ENCODE measurements around the gene GLT1D1.

Gene GLT1D1

DNA sequence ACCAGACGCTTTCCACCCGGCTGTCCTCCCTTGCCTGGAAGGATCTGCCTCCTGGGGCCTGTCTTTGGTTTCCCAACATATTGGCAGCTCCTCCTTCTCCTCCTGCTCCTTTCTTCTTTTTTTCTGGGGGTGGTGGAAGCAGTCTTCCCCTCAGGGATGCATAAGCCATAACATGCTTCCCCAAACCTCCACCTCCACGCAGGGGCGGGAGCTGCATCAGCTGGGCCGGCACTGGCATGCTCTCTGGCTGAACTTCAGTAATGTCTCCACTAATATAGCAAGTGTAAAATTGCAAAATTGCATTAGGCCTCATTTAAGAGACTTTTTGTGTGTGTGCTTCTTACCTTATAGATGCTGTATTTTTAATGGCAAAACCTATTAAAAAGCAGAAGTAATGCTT lies 58.6 kb downstream of the GLT1D1 start:
- no peak for DNase-seq (ENCODE audit: low read depth in 2 of 2, low spot score in 1 of 2)

DNA sequence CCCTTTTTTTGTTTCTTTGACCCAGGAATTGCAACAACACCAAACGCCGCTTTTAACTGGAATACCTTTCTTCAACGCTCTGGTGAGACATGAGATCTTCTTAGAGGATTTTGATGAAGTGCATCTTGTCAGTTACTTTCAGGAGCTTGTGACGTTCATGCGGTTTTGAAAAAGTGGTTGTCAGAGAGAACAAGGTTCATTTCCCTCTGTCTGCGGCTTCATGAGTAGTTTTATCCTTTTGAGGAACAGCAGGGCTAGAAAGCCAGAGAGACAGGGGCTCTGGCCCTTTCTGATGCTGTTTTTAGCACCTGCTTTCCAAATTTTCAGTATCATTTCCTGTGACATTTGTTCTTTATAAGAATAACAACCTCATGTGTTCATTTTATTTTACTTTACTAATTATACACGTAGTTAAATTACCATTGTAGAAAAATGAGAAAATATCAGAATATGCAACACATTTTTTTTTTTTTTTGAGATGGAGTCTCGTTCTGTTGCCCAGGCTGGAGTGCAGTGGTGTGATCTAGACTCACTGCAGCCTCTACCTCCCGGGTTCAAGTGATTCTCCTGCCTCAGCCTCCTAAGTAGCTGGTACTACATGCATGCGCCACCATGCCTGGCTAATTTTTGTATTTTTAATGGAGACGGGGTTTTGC lies 61.8 kb downstream of the GLT1D1 start:
- DNase-seq (ENCODE audit: low read depth in 2 of 2, low spot score in 1 of 2): no peak

DNA sequence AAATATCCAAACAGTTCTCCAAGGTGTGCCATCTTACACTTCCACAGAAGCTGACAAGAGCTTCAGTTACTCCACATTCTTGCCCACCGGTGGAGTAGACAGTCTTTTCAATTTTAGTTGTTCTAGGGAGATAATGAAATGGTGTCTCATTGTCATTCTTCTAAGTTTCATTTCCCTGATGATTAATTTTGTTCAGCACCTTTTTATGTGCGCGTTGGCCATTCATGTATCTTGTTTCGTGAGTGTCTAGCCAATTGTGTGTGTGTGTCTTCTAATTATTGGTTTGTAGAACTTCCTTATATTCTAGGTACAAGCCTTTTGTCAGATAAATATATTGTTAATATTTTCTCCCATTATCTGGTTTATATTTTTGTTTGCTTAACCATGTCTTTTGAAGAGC lies 63.1 kb downstream of the GLT1D1 start:
- DNase-seq (ENCODE audit: low read depth in 2 of 2, low spot score in 1 of 2): no peak

DNA sequence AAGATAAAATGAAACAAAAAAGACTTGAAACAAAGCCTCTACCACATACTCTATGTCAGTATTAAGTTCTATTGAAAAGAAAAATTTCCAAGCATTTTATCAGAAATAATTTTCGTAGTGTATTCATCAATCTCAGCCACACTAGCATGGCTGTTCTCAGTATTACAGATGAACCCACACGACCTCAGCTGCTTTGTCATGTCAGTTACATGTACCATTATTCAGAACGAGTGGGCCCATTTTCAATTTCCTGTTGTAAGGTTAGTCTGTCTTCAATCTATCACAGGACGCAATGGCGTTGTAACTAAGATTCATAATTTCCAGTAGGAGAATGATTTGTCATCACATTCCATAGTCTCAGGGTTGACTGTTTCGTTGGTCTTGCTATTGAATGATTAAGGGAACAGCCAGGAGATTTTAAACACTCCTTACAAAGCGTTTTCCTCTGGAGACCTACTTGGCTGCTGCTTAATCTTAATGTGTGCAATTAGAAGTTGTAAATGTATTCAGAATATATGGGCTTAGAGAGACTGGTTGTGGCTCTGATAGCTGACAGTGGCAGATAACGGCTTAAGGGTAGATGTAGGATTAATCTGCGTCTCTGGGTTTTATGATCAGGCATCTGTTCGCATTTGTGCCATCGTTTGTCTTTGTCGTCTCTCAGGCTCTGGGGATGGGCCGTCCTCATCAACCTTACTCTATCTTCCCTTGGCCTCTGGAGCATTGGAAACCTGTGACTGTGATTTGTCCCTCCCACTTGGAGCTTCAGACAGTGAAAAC lies 65.4 kb downstream of the GLT1D1 start:
- no peak for DNase-seq (ENCODE audit: low read depth in 2 of 2, low spot score in 1 of 2)

DNA sequence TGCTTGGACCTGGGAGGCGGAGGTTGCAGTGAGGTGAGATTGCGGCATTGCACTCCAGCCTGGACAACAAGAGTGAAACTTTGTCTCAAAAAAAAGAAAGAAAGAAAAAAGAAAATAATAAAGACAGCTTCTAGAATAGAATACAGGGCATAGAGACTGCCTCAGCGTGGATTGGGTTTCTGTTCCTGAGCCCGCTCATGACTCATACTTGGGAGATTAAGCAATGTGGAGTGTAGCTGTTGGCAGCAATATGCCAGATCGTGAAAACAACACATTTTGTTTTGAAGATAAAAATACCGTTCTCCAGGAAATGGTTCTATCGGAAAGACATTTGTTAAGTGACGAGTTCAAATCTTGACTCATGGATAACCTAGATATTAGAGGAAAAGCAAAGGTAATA lies 67.2 kb downstream of the GLT1D1 start:
- DNase-seq (ENCODE audit: low read depth in 2 of 2, low spot score in 1 of 2): no peak

DNA sequence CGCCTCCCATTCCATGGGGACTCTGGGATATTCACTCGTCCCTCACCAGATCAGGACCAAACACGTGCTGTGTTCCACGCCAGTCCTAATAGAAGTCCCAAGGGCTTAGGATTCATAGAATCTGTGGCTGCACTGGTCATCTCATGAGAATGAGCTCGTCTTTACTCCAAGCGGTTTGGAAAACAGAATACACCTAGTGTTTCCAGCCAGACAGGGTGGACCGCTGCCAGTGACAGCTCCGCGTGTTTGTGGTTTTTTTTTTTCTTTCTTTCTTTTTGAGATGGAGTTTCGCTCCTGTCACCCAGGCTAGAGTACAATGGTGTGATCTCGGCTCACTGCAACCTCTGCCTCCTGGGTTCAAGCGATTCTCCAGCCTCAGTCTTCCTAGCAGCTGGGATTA lies 75.1 kb downstream of the GLT1D1 start:
- no peak for DNase-seq (ENCODE audit: low read depth in 2 of 2, low spot score in 1 of 2)

DNA sequence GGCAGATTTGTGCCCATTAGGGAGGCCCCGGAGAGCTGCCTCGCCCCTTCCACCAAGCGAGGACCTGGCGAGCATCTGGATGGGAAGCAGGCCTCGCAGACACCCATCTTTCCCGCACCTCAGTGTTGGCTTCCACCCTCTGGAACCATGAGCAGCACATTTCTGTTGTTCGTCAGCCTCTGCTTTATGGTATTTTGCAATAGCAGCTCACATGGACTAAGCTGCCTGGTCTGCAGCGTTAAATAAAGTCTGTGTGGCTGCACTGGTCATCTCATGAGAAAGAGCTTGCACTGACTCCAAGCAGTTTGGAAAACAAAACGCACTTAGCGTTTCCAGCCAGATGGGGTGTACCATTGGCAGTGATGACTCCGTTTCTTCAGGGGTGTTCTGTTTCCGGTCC lies 75.8 kb downstream of the GLT1D1 start:
- DNase-seq (ENCODE audit: low read depth in 2 of 2, low spot score in 1 of 2): no peak

DNA sequence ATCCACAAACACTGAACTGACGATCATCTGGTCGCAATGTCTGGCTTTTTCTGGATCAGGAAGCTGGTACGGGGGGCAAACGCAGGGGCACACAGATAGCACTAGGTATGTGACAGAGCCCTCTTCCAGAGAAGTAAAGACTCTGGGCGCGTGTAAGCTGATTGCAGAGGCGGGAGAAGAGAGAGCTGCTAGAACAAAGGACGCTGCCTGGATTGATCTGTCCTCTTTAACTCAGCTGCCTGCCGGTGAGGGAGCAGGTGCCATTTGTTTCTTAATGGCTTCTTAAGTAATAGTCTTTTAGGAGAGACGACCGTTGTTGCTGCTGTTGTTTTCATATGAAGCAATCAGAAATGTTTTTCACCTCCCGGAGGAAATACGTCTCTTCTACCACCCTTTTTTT lies 77.3 kb downstream of the GLT1D1 start:
- no peak for DNase-seq (ENCODE audit: low read depth in 2 of 2, low spot score in 1 of 2)

DNA sequence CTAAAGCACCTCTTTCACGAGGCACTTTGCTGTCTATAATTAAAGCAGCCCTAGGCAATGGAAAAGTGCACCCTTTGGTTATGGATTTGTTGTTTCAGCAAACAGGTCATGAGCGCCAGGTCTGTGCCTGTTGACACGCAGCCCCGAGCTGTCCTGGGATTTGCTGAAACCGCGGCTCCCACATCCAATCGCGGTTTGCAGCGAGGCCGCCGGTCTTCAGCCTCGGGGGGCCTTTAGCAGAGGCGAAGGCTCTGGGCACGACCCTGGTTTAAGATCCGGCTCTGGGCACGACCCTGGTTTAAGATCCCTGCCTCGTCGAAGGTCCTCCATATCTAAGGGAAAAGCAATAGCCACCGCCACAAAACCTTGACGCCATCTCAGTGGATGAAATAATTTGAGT lies 79.2 kb downstream of the GLT1D1 start:
- DNase-seq (ENCODE audit: low read depth in 2 of 2, low spot score in 1 of 2): no peak

DNA sequence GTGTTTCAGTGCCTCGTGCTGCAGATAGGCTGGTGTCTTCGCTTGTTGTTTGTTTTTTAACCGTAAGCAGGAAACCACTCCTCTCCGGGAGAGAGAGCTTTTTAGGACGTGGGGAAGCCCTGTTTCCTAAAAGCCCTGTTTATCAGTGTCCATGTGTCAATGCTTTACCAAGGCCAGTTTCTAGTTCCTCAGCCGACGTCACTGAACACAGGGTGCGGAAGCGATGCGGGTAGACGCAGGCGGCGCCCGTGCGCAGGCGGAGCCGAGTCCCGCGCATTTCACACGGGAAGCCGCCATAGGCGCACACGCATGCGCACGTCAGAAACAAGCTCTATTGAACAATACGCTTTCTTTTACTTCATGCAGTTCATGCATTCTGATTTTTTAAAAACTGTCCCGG lies 79.8 kb downstream of the GLT1D1 start:
- no peak for DNase-seq (ENCODE audit: low read depth in 2 of 2, low spot score in 1 of 2)

DNA sequence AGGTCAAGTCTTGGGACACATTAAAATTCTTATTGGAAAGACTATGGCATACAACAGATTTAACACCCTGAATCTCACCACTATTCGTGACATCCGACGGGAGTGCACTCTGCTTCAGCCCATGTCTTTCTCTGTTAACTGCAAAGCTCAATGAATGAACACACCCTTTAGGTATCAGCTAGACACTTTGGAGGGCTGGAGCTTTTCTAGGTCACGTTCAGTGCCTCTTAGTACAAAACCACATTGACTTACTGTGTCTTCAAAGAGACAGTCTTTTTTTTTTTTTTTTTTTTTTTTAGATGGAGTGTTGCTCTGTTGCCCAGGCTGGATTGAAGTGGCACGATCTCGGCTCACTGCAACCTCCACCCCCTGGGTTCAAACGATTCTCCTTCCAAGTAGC lies 80.6 kb downstream of the GLT1D1 start:
- DNase-seq (ENCODE audit: low read depth in 2 of 2, low spot score in 1 of 2): no peak

DNA sequence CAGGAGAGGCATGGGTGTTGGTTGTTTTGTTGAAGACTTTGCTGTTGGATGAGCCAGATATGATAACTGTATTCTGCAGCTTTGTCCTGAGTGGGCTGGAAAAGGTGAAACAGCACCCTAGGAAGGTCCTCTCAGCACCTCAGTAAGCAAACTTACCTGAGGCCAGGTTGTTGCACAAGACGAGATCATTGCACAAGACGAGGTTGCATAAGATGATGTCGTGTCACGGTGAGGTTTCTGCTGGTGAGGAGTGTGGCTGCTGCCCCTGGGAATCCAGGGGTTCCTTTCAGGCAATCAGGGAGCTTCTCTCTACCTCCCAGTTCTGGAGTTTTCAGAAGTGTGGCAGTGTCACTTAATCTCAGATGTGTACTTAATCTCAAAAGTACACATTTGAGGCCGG lies 85.6 kb downstream of the GLT1D1 start:
- DNase-seq (ENCODE audit: low read depth in 2 of 2, low spot score in 1 of 2): no peak

DNA sequence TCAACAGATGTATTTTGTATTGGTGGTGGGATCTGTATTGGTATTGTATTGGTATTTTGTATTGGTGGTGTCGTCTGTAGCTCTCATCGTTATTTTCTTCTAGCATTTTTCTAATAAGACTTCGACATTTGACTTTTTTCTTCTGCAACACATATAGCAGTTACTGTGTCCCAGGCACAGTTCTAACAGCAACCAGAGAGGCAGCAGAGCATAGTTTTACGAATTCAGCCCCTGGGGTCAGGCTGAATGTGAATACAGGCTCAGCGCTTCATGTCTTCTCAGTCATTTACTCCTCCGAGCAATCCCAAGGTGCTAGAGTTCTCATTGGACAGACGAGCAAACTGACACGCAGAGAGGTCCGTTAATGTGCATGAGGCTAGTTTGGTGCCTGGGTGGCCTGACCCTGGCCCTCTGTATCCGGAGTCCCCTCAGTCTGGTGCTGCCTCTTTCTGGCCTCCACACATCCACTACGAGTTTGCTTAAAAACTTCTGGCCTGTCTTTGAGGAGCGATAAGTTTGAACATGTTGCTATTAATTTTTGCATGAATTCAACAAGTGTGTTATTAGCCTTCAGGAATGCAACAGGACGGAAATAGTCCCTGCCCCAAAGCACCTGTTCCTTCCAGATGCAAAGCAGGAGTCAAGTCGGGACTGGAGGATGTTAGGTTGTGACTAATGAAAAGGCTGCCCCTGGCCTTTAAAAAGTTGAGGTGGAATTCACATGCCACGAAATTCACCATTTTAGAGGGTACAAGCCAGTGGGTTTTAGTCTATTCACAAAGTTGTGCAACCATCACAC lies 87.0 kb downstream of the GLT1D1 start:
- DNase-seq (ENCODE audit: low read depth in 2 of 2, low spot score in 1 of 2): no peak

DNA sequence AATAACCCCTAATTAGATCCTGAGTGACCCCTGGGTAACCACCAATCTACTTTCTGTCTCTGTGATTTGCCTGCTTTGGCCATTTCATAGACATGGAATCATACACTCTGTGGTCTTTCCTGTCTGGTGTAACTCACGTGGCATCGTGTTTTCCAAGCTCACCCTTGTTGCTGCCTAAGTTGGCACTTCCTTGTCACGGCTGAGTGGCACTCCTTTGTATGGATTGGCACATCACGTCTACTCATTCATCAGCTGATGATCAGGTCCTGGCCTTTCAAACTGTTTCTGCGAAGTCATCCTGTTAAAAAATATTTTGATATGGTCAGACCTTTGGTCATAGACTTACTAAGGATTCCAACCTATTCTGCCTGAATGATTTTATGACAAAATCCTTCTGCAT lies 87.7 kb downstream of the GLT1D1 start:
- DNase-seq (ENCODE audit: low read depth in 2 of 2, low spot score in 1 of 2): no peak

DNA sequence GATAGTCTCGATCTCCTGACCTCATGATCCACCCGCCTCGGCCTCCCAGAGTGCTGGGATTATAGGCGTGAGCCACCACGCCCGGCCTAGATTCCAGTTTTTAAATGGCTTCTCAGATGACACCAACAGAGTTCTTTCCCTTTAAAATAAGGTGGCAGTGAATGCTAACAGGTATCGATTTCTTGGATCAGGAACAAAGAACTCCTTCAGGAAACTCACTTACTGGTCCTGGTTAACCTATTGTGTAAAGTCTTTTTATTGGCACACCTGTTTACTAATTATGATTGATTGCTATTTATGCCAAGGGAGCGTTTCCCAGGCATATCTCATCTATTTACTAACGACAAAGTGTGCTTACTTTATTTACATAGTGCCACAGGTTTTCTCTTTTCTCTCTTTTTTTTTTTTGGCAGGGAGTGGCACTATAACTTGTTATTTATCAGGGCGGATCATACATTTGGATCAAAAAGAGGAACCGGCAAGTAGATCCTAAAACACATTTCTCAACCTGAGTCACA lies 89.7 kb downstream of the GLT1D1 start:
- no peak for DNase-seq (ENCODE audit: low read depth in 2 of 2, low spot score in 1 of 2)

DNA sequence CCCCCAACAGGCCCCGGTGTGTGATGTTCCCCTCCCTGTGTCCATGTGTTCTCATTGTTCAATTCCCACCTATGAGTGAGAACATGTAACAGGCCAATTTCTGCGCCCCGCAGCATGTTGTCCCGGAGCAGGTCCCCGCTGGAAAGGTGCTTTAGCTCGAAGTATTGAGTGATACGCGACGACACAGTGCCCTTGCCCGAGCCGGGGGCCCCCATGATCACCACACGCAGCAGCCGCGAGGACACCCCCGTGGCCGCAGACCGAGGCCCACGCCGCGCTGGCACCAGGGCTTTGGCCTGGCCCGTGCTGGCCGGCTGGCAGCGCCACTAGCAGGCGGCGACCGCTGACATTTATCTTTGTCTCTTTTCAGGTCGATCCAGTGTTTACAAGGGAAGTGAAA lies 91.7 kb downstream of the GLT1D1 start:
- DNase-seq (ENCODE audit: low read depth in 2 of 2, low spot score in 1 of 2): no peak

DNA sequence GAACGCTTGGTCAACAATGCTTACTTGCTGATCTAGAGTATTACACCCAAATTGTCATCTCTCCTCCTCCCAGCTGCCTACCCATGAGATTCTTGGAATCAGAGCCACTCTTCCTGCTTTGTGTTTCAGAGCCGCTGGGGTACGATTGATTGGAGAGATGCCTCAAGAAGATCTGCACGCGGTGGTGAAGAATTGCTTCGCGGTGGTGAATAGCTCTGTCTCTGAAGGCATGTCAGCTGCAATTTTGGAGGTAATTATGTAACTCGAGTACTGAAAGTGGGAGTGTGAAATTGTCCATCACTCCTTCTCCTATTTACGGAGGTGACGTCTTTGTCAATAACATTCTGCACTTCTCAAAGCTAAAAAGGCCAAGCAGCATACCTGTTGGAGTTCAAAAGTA lies 93.9 kb downstream of the GLT1D1 start:
- no peak for DNase-seq (ENCODE audit: low read depth in 2 of 2, low spot score in 1 of 2)

DNA sequence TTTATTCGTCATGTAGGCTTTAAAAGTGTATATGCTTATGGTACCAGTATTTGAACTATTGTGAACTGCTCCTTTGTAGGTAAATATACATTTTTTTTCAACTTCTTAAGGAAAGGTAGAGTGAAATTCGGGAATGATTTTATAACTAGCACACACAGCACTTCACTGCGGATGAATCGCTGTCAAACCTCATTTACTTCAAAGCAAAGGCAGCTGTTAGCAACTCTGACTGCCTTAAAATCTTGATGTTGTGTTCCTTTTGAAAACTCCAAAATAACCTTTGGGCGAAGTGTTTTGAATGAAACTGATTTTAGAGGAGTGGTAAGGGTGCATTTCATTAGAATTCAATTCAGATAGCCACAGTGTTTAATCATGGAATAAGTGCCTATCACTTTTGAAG lies 95.8 kb downstream of the GLT1D1 start:
- DNase-seq (ENCODE audit: low read depth in 2 of 2, low spot score in 1 of 2): no peak

DNA sequence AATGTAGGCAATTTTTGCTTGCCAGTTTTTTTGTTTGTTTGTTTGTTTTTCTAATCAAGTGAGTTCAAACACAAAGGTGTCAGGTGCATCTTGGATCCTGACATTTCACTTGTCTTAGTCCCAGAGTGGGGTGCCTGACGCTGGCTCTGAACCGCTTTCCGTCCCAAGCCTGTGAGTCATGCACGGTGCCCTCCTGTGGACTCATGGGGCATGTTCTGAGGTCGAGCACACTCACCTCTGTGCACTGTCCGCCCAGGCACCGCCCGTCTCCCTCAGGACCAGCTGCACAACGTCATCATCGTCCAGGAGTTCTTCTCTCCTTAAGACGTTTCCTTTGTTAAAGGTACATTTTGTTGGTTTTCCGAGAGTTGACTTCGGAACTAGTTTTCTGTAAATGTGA lies 98.2 kb downstream of the GLT1D1 start:
- DNase-seq (ENCODE audit: low read depth in 2 of 2, low spot score in 1 of 2): no peak

DNA sequence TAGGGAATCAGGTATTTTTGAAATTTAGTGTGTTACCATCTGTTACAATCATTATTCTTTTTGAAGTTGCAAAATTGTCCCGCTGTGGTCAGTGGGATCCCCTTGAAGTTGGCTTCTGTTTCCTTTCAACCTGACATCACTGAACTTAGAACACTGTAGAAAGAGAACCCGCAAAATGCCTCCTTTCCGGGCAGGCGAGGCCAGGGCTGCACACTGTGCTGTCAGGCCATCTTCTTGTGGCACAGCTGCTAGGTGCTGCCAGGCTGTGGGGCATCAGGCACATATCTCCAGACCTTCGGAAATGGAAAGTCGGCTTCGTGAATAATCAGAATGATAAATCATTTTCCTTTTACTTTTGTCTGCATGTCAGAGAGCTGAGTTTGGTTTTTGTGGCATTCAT lies 103.5 kb downstream of the GLT1D1 start:
- DNase-seq (ENCODE audit: low read depth in 2 of 2, low spot score in 1 of 2): no peak

DNA sequence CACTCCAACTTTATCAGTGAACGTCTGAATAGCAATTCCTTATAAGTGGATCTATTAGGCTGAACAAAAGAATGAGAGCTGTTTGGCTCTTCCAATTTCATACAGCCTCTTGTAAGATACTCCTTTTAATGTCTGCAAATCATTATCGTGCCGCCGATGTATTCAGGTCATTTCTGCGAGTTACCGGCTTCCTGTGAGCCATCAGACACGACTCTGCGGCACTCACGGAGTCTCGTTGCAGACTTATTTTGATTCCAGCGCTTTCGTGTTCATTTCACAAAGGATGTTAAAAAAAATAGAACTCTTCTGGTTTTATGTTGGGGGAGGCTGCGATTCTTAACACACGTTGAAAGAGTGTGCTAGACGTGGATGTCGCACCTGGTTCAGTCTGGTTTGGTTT lies 106.6 kb downstream of the GLT1D1 start:
- DNase-seq (ENCODE audit: low read depth in 2 of 2, low spot score in 1 of 2): no peak

DNA sequence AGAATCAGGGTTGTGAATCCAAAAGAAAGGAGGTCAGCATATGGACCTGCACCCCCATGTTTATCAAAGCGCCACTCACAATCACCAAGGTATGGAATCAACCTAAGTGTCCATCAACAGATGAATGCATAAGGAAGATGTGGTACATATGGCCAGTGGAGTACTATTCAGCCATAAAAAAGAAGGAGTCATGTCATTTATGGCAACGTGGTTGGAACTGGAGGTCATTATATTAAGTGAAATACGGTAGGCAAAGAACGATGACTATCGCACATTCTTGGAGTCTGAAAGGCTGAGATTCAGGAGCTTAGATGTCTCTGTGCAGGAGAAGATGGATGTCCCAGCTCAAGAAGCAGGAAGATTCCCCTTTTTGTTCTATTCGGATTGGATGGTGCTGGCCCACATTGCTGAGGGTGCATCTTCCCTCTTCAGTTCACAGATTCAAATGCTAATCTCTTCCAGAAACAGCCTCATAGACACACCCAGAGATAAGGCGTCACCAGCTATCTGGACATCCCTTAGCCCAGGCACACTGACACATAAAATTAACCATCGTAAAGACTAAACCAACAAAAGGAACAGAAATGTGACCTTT lies 108.1 kb downstream of the GLT1D1 start:
- DNase-seq (ENCODE audit: low read depth in 2 of 2, low spot score in 1 of 2): no peak
